ENCODE results near the gene QRFP.

The QRFP gene

DNA sequence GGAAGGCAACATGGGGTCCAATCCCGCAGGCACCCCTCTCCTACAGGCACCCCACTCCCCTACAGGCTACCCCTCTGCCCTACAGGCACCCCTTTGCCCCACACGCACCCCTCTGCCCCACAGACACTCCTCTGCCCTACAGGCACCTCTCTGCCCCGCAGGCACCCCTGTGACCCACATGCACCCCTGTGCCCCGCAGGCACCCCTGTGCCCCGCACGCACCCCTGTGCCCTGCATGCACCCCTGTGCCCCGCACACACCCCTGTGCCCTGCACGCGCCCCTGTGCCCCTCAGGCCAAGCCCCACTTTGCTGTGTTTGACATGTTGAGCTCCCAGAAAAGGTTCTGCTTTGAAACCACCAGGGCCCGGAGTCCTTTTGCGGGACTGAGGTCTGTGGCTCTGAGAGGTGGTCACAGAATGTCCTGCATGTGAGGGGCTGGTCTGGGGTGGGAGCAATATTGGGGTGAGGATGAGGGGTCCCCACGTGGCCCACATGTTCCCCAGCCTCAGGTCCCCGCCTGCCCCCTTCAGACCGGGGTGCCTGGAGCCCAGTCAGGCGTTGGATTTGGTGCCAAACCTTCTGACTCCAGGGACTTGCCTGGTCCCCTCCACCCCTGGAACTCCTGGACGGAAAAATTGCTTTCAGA lies 616 bp upstream of the QRFP start:
- TF ChIP-seq, protein P1, sequence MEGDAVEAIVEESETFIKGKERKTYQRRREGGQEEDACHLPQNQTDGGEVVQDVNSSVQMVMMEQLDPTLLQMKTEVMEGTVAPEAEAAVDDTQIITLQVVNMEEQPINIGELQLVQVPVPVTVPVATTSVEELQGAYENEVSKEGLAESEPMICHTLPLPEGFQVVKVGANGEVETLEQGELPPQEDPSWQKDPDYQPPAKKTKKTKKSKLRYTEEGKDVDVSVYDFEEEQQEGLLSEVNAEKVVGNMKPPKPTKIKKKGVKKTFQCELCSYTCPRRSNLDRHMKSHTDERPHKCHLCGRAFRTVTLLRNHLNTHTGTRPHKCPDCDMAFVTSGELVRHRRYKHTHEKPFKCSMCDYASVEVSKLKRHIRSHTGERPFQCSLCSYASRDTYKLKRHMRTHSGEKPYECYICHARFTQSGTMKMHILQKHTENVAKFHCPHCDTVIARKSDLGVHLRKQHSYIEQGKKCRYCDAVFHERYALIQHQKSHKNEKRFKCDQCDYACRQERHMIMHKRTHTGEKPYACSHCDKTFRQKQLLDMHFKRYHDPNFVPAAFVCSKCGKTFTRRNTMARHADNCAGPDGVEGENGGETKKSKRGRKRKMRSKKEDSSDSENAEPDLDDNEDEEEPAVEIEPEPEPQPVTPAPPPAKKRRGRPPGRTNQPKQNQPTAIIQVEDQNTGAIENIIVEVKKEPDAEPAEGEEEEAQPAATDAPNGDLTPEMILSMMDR (conservative IDR thresholded peaks at IDR 0.05): no peak
- H3K27ac ChIP-seq: no peak overlapping the region

DNA sequence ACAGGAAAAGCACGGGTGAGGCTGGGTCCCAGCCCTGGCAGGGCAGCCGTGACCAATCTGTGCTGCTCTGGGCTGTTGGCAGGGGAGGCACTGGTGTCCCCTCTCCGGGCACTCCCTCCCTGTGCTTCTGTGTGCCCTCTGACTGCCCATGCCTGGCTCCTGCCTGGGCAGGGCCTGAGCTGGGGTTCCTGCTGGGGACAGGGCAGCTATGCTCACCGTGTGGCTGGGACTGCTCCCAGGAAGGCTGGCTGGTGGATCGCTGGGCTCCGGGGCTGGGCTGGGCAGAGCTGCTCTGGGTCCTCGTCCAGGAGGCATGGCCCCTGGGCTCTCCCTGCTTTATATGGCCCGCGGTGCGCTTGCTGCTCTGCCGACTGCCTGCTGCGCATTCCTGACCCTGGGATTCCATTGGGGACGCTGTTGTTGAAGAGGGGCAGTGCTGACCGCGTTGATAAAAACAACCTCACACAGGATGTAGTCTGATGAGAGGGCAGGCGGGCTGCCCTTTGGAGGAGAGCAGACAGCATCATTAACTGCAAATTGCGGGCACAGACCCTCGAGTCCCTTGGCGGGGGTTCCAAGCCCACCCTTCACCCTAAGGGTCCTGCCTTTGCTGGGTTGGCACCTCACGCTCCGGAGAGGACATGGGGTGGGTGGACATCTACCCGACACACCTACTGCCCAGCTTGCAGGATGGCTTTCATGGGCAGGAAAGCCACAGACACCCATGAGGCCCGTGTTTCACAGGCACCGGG lies 955 bp downstream of the QRFP start:
- H3K27ac ChIP-seq: peak overlapping the region; percentile 91
- TF ChIP-seq, protein P1 (conservative IDR thresholded peaks at IDR 0.05): no peak

DNA sequence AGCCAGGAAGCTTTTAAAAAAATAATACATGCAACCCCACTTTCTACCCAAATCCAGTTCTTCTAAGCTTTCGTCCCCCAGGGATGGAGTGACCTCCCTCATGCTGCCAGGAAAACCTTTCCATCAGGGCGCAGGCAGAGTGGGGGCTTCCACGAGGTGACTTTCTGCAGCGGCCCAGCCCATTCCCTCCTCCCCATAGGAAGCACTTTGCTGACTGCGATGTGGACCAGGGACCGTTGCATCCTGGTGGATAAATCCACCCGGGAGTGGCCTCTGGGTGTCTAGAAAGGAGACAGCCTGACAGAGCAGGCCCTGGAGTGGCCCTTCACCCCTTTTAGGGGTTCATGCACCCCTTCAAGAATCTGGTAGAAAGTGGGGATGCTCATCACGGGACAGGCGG lies 1.6 kb downstream of the QRFP start:
- TF ChIP-seq, protein P1 (conservative IDR thresholded peaks at IDR 0.05): no peak
- H3K27ac ChIP-seq: peak overlapping the region; percentile 91

DNA sequence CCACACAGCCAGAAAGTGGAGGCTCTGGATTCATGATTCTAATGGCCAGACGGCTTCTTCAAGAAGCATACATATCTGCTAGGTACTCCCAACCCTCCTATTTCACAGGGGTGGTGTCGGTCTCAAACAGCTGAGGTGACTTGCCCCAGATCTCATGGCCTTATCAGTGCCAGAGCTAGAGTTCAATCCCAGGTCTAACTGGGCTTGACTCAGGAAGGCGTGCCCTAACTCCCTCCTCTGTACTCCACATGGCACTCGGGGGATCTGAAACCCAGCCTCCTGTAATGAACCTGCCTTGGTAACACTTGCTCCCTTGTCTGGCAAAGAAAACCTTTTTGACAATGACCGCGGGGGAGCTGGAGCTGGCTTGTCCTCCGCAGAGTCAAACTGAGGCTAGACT lies 2.1 kb downstream of the QRFP start:
- peak overlapping the region; percentile 91 for H3K27ac ChIP-seq
- TF ChIP-seq, protein P1 (conservative IDR thresholded peaks at IDR 0.05): no peak

DNA sequence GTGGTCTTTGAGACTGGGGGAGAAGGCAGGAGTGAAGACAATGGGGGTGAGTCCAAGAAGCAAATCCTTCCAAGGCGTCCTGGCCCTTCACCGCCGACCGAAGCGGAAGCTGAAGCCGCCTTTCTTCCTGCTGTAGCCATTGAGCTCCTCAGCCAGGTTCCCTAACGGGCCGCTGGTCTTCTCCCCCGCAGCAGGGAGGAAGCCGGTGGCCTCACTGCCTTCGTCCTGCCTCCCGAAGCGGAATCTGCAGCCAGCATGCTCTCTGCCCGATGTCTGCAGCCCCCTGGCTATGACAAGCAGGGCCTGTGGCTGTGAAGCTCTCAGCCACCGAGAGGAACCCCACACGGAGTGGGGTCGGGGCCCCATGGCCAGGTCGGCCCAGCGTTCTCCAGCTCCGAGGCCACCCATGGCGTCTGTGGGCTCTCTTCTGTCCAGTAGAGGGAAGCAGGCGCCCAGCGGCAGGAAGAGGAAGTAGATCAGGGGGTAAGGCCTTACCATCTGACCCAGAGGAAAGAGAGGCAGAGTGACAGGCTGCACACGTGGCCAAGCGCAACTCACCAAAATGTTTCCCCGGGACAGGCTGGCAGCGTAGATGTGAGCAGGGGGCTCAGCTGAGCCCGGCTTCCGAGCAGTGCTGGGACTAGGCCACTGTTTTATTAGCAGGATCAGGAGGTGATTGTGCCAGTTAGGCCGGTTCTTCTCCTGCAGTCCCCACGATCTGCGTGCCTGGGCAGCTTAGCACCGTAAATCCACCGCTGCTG lies 3.1 kb downstream of the QRFP start:
- TF ChIP-seq, protein P1 (conservative IDR thresholded peaks at IDR 0.05): peak; percentile 88
- H3K27ac ChIP-seq: peak overlapping the region; percentile 91

DNA sequence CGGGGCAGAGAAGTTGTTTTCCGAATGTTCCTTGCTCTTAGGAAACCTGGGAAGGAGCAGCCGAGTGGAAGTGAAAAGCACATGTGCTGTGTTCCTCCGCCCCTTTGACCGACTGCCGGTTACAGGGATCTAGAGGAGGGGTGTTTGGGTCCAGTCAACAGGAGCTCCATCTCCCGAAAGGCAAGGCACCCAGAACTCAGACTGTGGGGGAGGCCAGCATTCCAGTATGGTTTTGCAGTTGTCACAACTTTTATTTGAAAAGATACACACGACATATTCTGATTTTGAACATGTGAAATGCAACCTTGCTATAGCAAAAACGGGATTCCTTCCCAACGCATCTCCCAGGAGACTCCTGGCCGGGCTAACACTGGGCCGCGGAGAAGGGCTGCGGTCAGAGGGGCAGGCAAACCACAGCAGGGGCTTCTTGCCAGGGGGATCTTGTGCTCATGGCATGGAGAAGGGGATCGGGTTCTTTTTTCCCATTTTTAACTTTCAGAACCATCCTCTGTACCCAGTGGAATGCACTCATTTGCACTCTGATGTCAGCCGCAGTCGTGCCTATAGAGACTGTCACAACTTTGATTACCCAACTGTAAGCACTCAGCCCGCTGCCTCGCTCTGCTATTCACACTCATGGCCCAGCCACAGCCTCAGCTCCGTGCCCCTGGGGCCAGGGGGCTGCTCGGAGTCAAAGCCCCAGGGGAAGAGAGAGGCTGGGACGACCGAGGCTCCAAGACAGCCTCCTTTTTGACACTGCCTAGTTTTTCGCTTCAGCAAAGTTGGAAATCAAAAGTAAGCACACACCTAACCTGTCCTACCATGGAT lies 3.9 kb downstream of the QRFP start:
- peak overlapping the region; percentile 91 for H3K27ac ChIP-seq
- TF ChIP-seq, protein P1 (conservative IDR thresholded peaks at IDR 0.05): no peak
